PC-9 (cell line): Measurements from ENCODE around the gene ZCCHC14.

ENCODE experiments used
- EZH2 ChIP-seq: fragments of 200-600 bp; sonication (generic); IDR thresholded peaks from 2 replicates; pipeline ENCODE4 v1.8.0; 2017; ENCODE audit warnings: antibody characterized with exemption, low read depth
- TF ChIP-seq, protein P1 (sequence below): fragments of 200-600 bp; sonication (generic); conservative IDR thresholded peaks from 2 replicates; pipeline ENCODE4 v1.6.1; 2017; ENCODE audit warnings: mixed run types, antibody characterized with exemption, mild to moderate bottlenecking, moderate library complexity

DNA sequence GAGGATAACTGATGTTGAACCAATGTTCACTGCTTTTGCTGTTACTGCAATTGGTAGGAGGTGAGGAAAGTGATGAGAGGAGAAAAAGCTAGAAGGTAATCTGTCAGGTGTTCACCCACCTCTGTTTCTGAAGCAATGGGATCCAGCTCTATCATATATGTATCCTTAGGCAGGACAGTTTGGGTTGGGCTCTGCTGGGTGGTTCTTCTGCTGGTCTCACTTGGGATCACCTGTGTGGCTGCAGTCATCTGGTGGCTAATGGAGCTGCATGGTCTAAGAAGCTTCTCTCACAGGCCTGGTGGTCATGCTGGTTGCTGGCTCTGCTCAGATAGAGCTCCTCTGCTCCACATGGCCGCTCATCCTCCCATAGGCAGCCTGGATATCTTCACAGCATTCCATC lies 40.2 kb upstream of the ZCCHC14 start:
- TF ChIP-seq, protein P1, sequence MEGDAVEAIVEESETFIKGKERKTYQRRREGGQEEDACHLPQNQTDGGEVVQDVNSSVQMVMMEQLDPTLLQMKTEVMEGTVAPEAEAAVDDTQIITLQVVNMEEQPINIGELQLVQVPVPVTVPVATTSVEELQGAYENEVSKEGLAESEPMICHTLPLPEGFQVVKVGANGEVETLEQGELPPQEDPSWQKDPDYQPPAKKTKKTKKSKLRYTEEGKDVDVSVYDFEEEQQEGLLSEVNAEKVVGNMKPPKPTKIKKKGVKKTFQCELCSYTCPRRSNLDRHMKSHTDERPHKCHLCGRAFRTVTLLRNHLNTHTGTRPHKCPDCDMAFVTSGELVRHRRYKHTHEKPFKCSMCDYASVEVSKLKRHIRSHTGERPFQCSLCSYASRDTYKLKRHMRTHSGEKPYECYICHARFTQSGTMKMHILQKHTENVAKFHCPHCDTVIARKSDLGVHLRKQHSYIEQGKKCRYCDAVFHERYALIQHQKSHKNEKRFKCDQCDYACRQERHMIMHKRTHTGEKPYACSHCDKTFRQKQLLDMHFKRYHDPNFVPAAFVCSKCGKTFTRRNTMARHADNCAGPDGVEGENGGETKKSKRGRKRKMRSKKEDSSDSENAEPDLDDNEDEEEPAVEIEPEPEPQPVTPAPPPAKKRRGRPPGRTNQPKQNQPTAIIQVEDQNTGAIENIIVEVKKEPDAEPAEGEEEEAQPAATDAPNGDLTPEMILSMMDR = no peak
- no peak for TF ChIP-seq EZH2
